HTERT RPE-1 (cell line): ENCODE data around the gene NEMF.
"Not testable (repeated sequence)": the region's sequence is repeated elsewhere in the genome, so short reads cannot be mapped to it uniquely, and the experiment has no call there.

Source experiments
- in situ Hi-C: fragments of 300-500 bp; cut with MboI; formaldehyde crosslinking; loops from 4 replicates; pipeline ENCODE4 v1.14.3; 2020; ENCODE audit warnings: low sequenced_read_pairs

The NEMF gene

DNA sequence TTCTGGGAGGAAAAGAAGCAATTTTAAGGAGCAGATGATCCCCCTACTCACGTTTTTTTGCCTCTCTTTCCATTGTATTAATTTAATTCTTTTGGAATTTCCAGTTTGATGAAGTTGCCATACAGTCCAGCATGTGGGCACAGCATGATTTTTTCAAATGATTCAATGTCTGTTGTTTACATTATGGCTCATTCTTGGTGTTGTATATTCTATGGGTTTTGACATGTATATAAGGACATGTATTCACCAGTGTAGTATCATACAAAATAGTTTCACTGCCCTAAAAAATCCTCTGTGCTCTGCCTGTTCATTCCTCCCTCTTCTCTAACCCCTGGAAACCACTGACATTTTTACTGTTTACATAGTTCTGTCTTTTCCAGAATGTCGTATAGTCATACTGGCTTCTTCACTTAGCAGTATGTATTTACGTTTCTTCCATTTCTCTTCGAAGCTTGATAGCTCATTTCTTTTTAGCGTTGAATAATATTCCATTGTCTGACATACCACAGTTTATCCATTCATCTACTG is 98.0 kb downstream of the NEMF start:
- in situ Hi-C loops = no loop called here

DNA sequence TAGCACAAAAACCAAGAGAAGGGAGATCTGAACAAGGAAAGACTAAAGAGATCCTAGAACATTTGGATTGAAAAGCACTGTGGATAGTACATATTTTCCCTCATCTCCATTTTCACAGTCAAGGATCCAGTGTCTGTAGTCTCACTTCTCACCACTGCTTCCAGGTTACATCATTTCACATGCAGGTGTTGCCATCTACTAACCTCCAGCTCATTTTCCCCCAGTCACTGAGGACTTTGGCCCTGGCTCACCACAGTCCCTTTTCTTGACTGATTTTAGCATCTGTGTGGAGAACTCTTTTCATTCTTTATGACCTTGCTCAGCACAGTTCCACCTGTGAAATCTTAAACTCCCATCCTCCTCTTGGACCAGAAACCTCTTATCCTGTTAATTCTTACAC is 106.1 kb downstream of the NEMF start:
- in situ Hi-C loops = not testable (repeated sequence)

DNA sequence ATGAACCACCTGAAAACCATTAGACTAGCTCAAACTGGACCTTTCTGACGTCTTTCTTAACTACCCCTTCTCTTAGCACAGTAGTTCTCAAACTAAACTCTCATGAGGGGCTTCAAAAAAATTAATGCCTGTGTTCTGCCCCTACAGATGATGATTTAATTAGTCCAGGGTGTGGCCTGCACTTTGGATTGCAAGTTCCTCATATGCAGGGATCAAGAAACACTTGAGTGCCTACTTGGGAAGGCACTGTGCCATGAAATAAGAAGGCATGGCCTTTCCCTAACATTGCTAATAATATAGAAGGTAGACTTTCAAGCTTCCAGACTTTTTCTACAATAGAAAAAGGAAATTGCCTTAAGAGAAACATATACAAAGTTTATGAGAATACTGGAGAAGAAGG is 107.4 kb downstream of the NEMF start:
- in situ Hi-C loops = no loop called here

GRCh38 chr14:49735669-49736068 is 116.9 kb downstream of the NEMF start:
- in situ Hi-C loops = not testable (repeated sequence)

DNA sequence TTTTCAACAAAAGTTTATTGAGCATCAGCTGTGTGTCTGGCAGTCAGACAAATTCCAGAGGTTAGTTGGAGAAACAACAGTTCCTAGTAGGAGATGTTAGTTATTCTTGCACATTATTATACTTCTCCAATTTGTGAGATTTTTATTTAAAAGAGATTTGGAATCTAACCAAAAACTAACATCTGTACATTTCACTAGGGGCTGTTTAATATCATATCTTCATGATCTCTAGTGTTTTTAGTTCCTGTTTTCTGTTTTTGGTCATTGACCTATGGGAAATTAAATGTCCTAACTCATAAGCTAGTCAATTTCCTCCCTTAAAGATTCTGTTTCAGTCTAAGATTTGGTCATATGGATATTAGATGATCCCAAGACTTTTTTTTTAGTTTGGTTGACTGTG is 118.8 kb downstream of the NEMF start:
- in situ Hi-C loops = no loop called here

GRCh38 chr14:49732896-49733295 is 119.7 kb downstream of the NEMF start:
- in situ Hi-C loops = no loop called here
